H7 (cell line): ENCODE results near the gene MAP1LC3A. TPM values are rescaled to one million over a fixed set of nuclear protein-coding genes. Genes with fewer than 3 reads are reported as not detected.
"Not testable (repeated sequence)": the region's sequence is repeated elsewhere in the genome, so short reads cannot be mapped to it uniquely, and the experiment has no call there.

Experiments
- DNase-seq: peaks from one replicate; pipeline ENCODE4 v3.0.0; 2012
- H3K27me3 ChIP-seq: 2 replicates; pipeline ENCODE4 v1.6.0; 2011; ENCODE audit warnings: mild to moderate bottlenecking, low read length; ENCODE audit not compliant: control insufficient read depth, insufficient read depth
- H3K36me3 ChIP-seq: replicated peaks from 2 replicates; pipeline ENCODE4 v1.5.1; 2011; ENCODE audit warnings: low read length; ENCODE audit not compliant: control insufficient read depth, insufficient read depth
- H3K4me3 ChIP-seq: 2 replicates; pipeline ENCODE4 v1.5.1; 2011; ENCODE audit warnings: low read depth, mild to moderate bottlenecking, control low read depth, low read length, moderate library complexity; ENCODE audit not compliant: insufficient read depth
- total RNA-seq: library from RNA; depleted of rRNA; stranded (reverse); fragments of >200 nt; shearing (Covaris generic); gene quantifications from 2 replicates; pipeline ENCODE4 v1.2.3, GENCODE V29; 2014; rRNA removed

MAP1LC3A gene
- total RNA-seq = 7.6 and 13.4 TPM in 2 replicates

DNA sequence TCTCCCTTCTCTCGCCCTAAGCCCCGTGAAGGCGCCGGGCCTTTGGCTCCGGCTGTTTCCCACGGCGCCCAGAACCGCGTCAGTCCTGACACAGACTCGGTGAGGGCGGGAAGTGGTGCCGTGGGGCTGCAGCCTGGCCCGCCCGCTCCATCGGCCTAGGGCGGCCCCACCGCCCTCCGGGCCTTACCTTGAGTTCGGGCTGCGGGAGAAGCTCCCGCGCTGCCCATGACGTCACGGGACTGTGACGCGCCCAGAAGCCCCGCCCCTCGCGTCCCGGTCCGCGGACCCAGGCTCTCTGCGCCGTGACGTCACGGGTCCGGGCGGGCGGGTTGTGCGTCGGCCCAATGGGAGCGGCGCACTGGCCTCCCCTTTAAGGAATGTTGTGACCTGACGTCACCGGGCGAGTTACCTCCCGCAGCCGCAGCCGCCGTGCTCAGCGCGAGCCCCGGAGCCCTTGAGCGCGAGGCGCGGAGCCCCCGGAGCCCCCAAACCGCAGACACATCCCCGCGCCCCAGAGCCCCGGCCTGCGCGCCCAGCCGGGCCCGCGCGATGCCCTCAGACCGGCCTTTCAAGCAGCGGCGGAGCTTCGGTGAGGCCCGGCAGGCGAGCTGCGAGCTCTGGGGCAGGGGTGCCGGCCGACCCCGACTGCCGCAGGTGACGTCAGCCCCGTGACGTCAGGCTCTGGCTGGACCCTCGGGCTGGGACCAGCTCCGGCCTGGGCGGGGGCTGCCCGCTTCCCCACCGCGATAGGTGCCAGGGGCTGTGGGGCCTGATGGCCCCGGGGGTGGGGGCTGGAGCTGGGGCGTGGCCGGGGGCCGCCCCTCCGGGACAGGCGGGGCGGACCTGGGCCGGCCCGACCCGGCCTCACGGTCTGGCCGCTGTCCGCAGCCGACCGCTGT, at the start of gene MAP1LC3A:
TSS of gene MAP1LC3A (plus strand) at position 399 of the 899 bp plus-strand sequence. CDS start at position 550, 151 bp downstream.
- peak within 1 kb of the TSS; percentile 64 for H3K4me3 ChIP-seq
- no peaks in the 10 kb centered on the region; the same call in 1 of the 2 replicates for H3K36me3 ChIP-seq
- H3K27me3 ChIP-seq = no peaks in the 10 kb centered on the region; the same call in 1 of the 2 replicates
- DNase-seq = peak; percentile 98

DNA sequence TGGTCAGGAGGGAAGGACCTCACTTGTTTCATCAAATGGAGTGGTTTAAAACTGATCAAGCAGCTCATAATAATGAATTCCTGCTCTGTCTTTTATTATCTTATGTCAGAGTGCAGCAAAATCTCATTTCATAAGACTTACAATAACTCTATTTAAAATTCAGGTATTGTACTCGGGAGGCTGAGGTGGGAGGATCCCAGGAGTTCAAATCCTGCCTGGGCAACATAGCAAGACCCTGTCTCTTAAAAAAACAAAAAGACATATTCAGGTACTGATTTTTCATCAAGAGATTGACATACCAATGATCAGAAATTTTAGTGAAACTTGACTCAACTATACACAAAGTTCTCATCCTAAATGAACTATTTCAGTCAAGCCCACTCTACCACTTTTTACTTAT, 47.9 kb upstream of the MAP1LC3A start:
- H3K4me3 ChIP-seq = no peak overlapping the region
- peaks cover 5% of the 10 kb centered on the region for H3K36me3 ChIP-seq
- no peak for DNase-seq
- no peaks in the 10 kb centered on the region for H3K27me3 ChIP-seq

DNA sequence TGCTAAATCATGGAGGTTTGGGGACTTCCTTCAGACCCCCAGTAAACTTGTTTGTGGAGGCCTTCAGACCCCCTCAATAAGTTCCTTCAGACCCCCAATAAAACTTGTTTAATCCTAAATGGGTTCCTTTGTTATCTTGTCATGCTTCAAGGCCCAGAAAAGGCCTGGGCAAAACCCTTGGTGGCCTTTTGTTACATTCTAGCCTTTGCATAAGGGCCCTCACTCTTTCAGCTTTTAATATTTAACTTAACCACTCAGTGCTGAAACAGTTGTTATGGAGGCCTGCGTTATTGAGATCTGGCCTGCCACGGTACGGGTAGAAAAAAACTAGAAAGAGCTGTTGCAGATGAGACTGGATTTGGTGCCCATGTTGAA, 46.6 kb upstream of the MAP1LC3A start:
- DNase-seq = no peak
- H3K4me3 ChIP-seq = no peak overlapping the region
- H3K36me3 ChIP-seq = peaks cover 5% of the 10 kb centered on the region
- no peaks in the 10 kb centered on the region for H3K27me3 ChIP-seq

DNA sequence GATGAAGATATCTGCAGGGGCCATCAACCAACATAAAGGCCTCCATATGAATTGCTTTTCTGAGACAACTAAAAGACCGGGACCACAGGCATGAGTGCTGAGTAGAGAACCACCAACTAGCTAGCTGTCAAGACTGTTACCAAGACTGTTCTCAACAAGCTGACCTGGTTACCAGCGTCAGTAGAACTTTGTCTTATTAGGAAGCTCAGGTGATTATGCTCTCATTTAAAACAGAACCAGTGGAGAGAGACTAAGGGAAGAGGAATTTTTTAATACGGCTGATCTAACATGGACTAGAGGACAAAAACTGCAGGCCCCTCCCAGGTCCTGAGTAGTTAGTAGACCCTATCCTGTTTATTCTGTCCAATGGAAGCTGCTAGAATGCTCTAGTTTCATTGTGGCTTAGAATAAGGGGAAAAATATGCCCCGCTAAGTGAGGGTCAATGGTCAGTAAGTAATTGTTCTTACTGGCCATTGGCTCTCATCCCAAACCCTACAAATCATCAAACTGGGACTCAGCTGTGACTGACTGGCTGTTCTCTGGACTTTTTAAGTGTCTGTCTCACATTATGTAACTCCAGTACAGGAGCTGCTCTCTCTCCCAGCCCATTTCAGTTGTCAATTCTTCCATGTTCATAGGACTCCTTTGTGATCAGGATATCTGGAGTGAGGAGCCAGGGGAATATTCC, 46.1 kb upstream of the MAP1LC3A start:
- Histone ChIP-seq H3K4me3 (no peak overlapping the region), H3K36me3 (peaks cover 5% of the 10 kb centered on the region), H3K27me3 (no peaks in the 10 kb centered on the region)
- DNase-seq = no peak

DNA sequence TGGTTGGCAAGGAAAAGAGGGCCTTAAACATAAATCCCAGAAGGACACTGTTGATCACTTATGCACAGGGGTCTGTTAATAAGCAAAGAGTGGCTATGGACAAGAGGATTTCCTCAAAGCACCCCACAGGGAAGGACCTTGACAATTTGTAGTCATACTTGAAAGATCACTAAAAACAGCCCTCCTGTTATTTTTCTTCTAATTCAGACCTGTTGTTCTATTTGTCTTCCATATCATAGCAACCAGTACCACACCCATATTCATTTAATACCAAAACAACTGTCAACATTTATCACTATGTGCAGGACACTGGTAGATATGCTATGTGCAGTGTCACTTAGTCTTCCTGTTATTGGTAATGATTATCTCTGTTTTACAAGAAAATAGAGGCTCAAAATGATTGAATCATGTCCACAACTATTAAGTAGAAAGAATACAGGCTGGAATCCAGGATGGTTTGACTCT, 45.5 kb upstream of the MAP1LC3A start:
- no peak overlapping the region for H3K4me3 ChIP-seq
- DNase-seq = no peak
- peaks cover 3% of the 10 kb centered on the region for H3K36me3 ChIP-seq
- no peaks in the 10 kb centered on the region for H3K27me3 ChIP-seq

DNA sequence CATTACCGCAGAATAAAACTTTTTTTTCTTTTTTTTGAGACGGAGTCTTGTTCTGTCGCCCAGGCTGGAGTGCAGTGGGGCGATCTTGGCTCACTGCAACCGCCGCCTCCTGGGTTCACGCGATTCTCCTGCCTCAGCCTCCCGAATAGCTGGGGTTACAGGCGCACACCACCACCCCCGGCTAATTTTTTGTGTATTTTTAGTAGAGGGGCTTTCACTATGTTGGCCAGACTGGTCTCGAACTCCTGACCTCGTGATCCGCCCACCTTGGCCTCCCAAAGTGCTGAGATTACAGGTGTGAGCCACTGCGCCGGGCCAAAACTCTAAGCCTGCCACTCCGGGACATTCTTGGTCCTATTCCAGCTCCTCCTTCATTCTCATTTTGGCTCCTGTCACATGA, 44.5 kb upstream of the MAP1LC3A start:
- H3K27me3 ChIP-seq, DNase-seq, H3K36me3 ChIP-seq, H3K4me3 ChIP-seq: not testable (repeated sequence)

DNA sequence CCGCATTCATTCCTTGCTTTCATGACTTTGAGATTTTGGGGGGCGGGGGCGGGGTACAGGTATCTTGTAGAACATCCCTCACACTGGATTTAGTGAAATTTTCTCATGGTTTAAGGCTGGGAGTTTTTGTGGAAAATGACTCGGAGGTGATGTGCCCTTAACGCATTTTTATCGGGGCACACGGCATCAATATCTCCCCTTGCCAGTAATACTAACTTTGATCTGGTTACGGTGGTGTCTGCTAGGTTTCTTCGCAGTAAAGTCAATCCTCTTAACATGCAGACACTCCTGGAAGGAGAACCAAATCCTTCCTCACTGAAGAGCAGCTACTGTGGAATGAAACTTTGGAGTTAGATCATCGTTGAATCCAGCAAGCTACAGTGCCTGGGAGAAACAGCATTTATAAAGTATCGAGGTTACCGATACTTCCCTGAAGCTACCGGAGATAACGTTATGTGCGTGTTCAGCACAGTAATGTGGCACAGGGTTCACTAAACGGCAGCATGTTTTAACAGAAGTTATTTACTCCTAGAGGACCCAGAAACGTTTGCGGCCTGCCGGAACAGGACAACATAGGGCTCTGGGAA, 43.5 kb upstream of the MAP1LC3A start:
- H3K36me3 ChIP-seq = no peaks in the 10 kb centered on the region; the same call in 1 of the 2 replicates
- H3K4me3 ChIP-seq = peak overlapping the region; percentile 82
- H3K27me3 ChIP-seq = no peaks in the 10 kb centered on the region
- no peak for DNase-seq

DNA sequence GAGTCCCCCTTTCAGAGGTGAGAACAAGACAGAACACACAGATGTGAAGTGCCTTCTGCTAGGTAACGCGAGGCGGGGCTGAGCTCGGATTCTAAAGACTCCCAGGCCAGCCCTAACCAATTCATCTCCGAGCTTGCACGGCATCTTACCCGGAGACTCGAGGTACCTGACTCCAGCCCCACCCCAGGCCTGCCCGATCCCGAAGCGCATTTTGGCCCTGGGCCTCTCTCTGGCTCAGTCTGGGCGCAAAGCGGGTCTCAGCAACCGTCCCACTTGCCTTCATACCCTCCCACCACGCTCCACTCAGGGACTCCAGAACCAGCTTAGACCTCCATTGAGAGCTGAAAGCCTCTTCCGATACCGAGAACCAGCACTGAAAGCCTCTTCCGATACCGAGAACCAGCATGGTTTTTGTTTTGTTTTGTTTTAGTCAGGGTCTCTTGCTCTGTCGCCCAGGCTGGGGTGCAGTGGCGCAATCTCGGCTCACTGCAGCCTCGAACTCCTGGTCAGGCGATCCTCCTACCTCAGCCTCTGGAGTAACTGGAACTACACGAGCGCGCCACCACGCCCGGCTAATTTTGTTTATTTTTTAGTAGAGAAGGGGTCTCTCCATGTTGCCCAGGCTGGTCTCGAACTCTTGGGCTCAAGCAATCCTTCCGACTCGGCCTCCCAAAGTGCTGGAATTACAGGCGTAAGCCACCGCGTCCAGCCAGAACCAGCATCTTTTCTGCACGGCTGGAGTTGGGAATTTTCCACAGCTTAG, 42.9 kb upstream of the MAP1LC3A start:
- H3K4me3 ChIP-seq = peak overlapping the region; percentile 82
- peak; percentile 88 for DNase-seq
- no peaks in the 10 kb centered on the region; the same call in 1 of the 2 replicates for H3K36me3 ChIP-seq
- no peaks in the 10 kb centered on the region for H3K27me3 ChIP-seq

DNA sequence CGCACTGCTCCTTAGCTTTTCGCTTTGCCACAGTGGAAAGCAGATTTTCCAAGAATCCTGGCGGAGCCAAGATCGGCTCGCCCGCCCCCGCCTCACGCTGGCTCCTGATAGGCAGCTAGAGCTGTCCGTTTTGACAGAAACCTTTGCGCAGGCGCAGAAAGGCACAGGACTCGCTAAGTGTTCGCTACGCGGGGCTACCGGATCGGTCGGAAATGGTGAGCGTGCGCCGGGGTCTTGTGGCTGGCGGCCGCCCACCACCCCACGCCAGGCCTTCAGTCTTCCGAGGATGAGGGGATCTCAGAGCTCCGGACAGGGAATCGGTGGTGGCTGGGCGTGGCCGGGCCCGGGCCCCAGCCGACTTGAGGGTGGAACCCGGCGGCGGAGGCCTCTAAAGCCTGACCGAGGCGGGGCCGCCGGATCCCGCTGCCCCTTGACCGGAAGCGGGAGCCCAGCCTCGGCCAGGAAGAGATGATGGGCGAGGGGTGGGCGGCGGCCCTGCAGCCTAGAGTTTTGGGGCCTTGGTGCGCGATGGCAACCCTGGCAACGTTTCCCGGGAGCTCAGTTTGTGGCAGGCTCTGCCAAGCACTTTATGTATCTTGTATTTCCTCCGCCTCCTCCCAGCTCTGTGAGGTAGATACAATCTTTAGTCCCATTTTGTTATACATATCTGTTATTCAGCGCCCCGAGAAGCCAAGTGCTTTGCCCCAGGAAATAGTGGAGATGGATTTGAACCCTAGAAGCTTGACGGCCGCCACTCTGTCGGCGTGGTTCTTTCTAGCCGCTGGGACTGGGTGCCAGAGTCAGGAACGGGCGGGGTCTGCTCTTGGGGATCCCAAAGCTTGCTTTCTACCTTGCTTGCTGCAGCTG, 42.0 kb upstream of the MAP1LC3A start, which contains the start of gene DYNLRB1:
TSS of gene DYNLRB1 (plus strand) at position 176 of the 867 bp plus-strand sequence. CDS start at position 213, 37 bp downstream.
- DNase-seq = peak; percentile 95
- Histone ChIP-seq H3K36me3 (no peaks in the 10 kb centered on the region), H3K4me3 (peak within 1 kb of the TSS; percentile 82), H3K27me3 (no peaks in the 10 kb centered on the region)

DNA sequence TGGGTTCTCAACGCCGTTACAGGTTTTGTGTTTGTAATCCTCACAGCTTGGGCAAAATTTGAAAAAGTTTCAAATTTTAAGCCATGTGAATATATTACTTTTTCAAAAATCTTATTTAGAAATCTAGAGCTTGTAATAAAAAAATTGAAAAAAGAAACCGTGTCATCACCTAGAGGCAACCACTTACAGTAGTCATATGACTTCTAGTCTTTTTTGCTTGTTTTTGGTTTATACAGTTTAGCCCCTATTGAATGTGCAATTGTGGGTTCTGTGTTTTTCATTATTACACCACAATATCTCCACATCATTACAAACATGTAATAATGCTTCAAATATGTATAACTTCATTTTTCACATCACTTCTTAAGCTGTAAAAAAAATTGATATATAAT, 41.4 kb upstream of the MAP1LC3A start:
- Histone ChIP-seq H3K27me3 (no peaks in the 10 kb centered on the region), H3K36me3 (no peaks in the 10 kb centered on the region), H3K4me3 (peak overlapping the region; percentile 82)
- DNase-seq = no peak

DNA sequence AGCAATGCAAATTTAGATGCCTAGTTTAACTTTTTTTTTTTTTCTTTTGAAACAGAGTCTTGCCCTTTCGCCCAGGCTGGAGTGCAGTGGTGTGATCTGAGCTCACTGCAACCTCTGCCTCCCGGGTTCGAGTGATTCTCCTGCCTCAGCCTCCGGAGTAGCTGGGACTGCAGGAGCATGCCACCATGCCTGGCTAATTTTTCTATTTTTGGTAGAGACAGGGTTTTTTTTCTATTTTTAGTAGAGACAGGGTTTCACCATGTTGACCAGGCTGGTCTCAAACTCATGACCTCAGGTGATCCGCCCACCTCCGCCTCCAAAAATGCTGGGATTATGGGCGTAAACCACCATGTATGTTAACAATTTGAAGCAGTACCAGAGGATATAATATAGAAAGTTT, 39.7 kb upstream of the MAP1LC3A start:
- DNase-seq, H3K4me3 ChIP-seq, H3K27me3 ChIP-seq, H3K36me3 ChIP-seq: not testable (repeated sequence)

DNA sequence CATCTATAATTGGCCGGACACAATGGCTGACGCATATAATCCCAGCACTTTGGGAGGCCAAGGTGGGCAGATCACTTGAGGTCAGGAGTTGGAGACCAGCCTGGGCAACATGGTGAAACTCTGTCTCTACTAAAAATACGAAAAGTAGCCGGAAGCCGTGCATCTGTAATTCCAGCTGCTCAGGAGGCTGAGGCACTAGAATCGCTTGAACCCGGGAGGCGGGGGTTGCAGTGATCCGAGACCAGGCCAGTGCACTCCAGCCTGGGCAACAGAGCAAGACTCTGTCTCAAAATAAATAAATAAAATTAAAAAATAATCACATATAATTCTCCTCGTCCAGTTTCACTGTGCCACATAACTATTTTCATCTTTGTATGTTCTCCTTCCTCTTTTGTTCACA, 38.7 kb upstream of the MAP1LC3A start:
- not testable (repeated sequence) for H3K4me3 ChIP-seq, H3K36me3 ChIP-seq, DNase-seq, H3K27me3 ChIP-seq
